ENCODE data around the gene S100A3.
A peak's percentile ranks its signal among the peaks of the same experiment; 100 is the strongest.
"Not testable (repeated sequence)": the region's sequence is repeated elsewhere in the genome, so short reads cannot be mapped to it uniquely, and the experiment has no call there.

The S100A3 gene

GRCh38 chr1:153566414-153567371, 17.6 kb upstream of the S100A3 start:
- no peak for DNase-seq
- H3K4me3 Mint-ChIP-seq = no peak overlapping the region
- no peaks in the 10 kb centered on the region for H3K9me3 Mint-ChIP-seq
- TF ChIP-seq CTCF (IDR thresholded peaks at IDR 0.05) = no peak
- peak overlapping the region; percentile 90 for H3K27ac Mint-ChIP-seq
- peaks cover 68% of the 10 kb centered on the region for H3K4me1 Mint-ChIP-seq
- H3K36me3 Mint-ChIP-seq (ENCODE audit: low read depth) = no peaks in the 10 kb centered on the region
- H3K27me3 Mint-ChIP-seq (ENCODE audit: low read depth, poor library complexity) = peaks cover 4% of the 10 kb centered on the region

- Mint-ChIP-seq H3K4me3 (peak within 1 kb of the TSS; percentile 53), H3K36me3 (ENCODE audit: low read depth) (no peaks in the 10 kb centered on the region), H3K27ac (peak within 1 kb of the TSS; percentile 98), H3K9me3 (no peaks in the 10 kb centered on the region), H3K27me3 (ENCODE audit: low read depth, poor library complexity) (peaks cover 7% of the 10 kb centered on the region), H3K4me1 (peaks cover 65% of the 10 kb centered on the region)
- TF ChIP-seq CTCF (IDR thresholded peaks at IDR 0.05) = no peak
- no peak for DNase-seq
Measured at GRCh38 chr1:153565529-153566374, 16.7 kb upstream of the S100A3 start, which contains the start of gene S100A2. TSS of gene S100A2 (minus strand) at chr1:153565844. CDS start at chr1:153563877, 1,967 bp downstream.

- Mint-ChIP-seq H3K9me3 (no peaks in the 10 kb centered on the region), H3K4me1 (peaks cover 55% of the 10 kb centered on the region), H3K4me3 (no peak overlapping the region), H3K36me3 (ENCODE audit: low read depth) (no peaks in the 10 kb centered on the region), H3K27me3 (ENCODE audit: low read depth, poor library complexity) (peaks cover 7% of the 10 kb centered on the region), H3K27ac (peak overlapping the region; percentile 77)
- DNase-seq = no peak
- no peak for TF ChIP-seq CTCF (IDR thresholded peaks at IDR 0.05)
Measured at GRCh38 chr1:153563991-153564390, 14.9 kb upstream of the S100A3 start.

- Mint-ChIP-seq H3K4me1 (peaks cover 50% of the 10 kb centered on the region), H3K4me3 (no peak overlapping the region), H3K27ac (peak overlapping the region; percentile 77), H3K36me3 (ENCODE audit: low read depth) (no peaks in the 10 kb centered on the region), H3K9me3 (no peaks in the 10 kb centered on the region), H3K27me3 (ENCODE audit: low read depth, poor library complexity) (peaks cover 7% of the 10 kb centered on the region)
- TF ChIP-seq CTCF (IDR thresholded peaks at IDR 0.05) = no peak
- no peak for DNase-seq
Measured at GRCh38 chr1:153563483-153563901, 14.4 kb upstream of the S100A3 start.

- H3K27me3 Mint-ChIP-seq (ENCODE audit: low read depth, poor library complexity); H3K9me3 Mint-ChIP-seq: not testable (repeated sequence)
Measured at GRCh38 chr1:153562021-153562420, 13.0 kb upstream of the S100A3 start.

GRCh38 chr1:153561466-153561985, 12.5 kb upstream of the S100A3 start:
- no peak for TF ChIP-seq CTCF (IDR thresholded peaks at IDR 0.05)
- Mint-ChIP-seq H3K27me3 (ENCODE audit: low read depth, poor library complexity) (peaks cover 5% of the 10 kb centered on the region), H3K4me3 (no peak overlapping the region), H3K36me3 (ENCODE audit: low read depth) (no peaks in the 10 kb centered on the region), H3K9me3 (no peaks in the 10 kb centered on the region), H3K4me1 (peaks cover 31% of the 10 kb centered on the region), H3K27ac (peak overlapping the region; percentile 77)
- DNase-seq = no peak

More at GRCh38 chr1:153562021-153562420, 13.0 kb upstream of the S100A3 start:
- DNase-seq; H3K4me3 Mint-ChIP-seq; H3K36me3 Mint-ChIP-seq (ENCODE audit: low read depth); H3K27ac Mint-ChIP-seq: not testable (repeated sequence)
- peaks cover 36% of the 10 kb centered on the region for H3K4me1 Mint-ChIP-seq

All from nephron progenitor cell (in vitro differentiated cells).